ENCODE data around the gene FANCG. TPM values are rescaled to one million over a fixed set of nuclear protein-coding genes. Genes with fewer than 3 reads are reported as not detected.

Gene FANCG
- total RNA-seq, 4 donors from 2014 or later = 2.2 to 9.4 (median 4.3) TPM

DNA sequence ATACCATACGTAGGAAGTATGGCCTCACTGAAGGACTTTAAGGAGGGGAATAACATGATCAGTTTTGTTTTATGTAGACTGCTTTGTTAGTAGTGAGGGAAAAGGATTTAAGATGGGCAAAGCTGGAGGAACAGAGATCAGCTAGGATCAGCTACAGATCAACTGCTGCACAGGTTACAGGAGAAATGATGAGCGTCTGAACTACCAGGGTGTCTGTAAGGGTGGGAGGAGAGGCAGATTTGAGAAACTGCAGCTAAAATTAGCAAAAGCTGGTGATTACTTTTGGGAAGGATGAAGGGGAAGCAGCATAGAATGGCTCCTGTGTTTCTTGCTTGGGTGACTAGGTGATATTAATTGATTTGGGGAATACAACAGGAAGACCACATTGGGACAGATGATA lies 46.6 kb downstream of the FANCG start:
- peaks cover 3 to 12% (median 8%) of the 10 kb centered on the region in 4 donors for H3K4me1 ChIP-seq
- H3K36me3 ChIP-seq = peaks cover 0 to 24% (median 9%) of the 10 kb centered on the region in 4 donors
- no peak for TF ChIP-seq POLR2A (IDR thresholded peaks at IDR 0.05; ENCODE audit: low read depth)
- TF ChIP-seq, protein P1, sequence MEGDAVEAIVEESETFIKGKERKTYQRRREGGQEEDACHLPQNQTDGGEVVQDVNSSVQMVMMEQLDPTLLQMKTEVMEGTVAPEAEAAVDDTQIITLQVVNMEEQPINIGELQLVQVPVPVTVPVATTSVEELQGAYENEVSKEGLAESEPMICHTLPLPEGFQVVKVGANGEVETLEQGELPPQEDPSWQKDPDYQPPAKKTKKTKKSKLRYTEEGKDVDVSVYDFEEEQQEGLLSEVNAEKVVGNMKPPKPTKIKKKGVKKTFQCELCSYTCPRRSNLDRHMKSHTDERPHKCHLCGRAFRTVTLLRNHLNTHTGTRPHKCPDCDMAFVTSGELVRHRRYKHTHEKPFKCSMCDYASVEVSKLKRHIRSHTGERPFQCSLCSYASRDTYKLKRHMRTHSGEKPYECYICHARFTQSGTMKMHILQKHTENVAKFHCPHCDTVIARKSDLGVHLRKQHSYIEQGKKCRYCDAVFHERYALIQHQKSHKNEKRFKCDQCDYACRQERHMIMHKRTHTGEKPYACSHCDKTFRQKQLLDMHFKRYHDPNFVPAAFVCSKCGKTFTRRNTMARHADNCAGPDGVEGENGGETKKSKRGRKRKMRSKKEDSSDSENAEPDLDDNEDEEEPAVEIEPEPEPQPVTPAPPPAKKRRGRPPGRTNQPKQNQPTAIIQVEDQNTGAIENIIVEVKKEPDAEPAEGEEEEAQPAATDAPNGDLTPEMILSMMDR (IDR thresholded peaks at IDR 0.05) = no peak
- intact Hi-C loops (cut with DNase I) = no loop called here
- H3K27me3 ChIP-seq = no peaks in the 10 kb centered on the region
- no peaks in the 10 kb centered on the region for H3K9me3 ChIP-seq
- no peak overlapping the region for H3K4me3 ChIP-seq
- WGBS = 88% methylated on average over 2 of the region's 2 CpGs
- H3K27ac ChIP-seq (replicated peaks in 1 of 4) = no peak overlapping the region
- DNase-seq (ENCODE audit: extremely low spot score) = no peak

DNA sequence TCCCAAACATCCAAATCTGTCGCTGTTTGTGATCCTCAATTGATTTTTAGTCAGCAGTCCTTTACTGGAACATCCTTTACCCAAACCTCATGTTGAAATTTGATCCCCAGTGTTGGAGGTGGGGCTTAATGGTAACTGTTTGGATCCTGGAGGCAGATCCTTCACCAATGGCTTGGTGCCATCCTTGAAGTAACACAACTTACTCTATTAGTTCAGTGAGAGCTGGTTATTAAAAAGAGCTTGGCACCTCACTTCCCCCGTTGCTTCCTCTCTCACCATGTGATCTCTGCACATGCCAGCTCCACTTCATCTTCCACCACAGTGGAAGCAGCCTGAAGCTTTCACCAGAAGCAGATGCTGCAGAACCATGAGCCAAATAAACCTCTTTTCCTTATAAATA lies 49.9 kb downstream of the FANCG start:
- Histone ChIP-seq H3K4me3 (no peak overlapping the region), H3K36me3 (peaks cover 0 to 14% (median 6%) of the 10 kb centered on the region in 4 donors), H3K4me1 (peaks cover 0 to 3% (median 0%) of the 10 kb centered on the region in 4 donors), H3K9me3 (no peaks in the 10 kb centered on the region), H3K27me3 (no peaks in the 10 kb centered on the region), H3K27ac (replicated peaks in 1 of 4) (no peak overlapping the region)
- no peak for DNase-seq (ENCODE audit: extremely low spot score)
- 68% methylated on average over 2 of the region's 2 CpGs for WGBS
- intact Hi-C loops (cut with DNase I) = no loop called here
- TF ChIP-seq EP300 (IDR thresholded peaks at IDR 0.05) (no peak), POLR2AphosphoS5 (IDR thresholded peaks at IDR 0.05) (no peak), POLR2A (IDR thresholded peaks at IDR 0.05; ENCODE audit: low read depth) (no peak)
- TF ChIP-seq, protein P1 (IDR thresholded peaks at IDR 0.05) = no peak

DNA sequence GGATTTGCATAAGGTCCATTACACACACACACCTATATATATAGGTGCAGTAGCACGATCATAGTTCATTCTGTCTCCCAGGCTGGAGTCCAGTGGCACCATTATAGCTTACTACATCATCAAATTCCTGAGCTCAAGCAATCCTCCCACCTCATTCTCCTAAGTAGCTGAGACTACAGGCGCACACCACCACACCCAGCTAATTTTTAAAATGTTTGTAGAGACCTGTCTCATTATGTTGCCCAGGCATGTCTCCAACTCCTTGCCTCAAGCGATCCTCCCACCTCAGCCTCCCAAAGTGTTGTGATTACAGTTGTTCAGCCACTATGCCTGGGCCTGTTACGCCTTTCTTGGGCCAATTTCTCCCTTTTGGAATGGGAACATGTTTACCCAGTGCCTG lies 50.5 kb downstream of the FANCG start:
- Histone ChIP-seq H3K9me3 (no peaks in the 10 kb centered on the region), H3K27me3 (no peaks in the 10 kb centered on the region), H3K27ac (replicated peaks in 1 of 4) (no peak overlapping the region), H3K4me1 (peaks cover 0 to 3% (median 0%) of the 10 kb centered on the region in 4 donors), H3K4me3 (no peak overlapping the region), H3K36me3 (peaks cover 0 to 16% (median 6%) of the 10 kb centered on the region in 4 donors)
- intact Hi-C loops (cut with DNase I) = no loop called here
- no peak for TF ChIP-seq POLR2A (IDR thresholded peaks at IDR 0.05; ENCODE audit: low read depth)
- TF ChIP-seq EP300 (IDR thresholded peaks at IDR 0.05) = no peak
- no peak for TF ChIP-seq POLR2AphosphoS5 (IDR thresholded peaks at IDR 0.05)
- TF ChIP-seq, protein P1 (IDR thresholded peaks at IDR 0.05) = no peak
- no peak for DNase-seq (ENCODE audit: extremely low spot score)
- 64% methylated on average over 4 of the region's 4 CpGs for WGBS

DNA sequence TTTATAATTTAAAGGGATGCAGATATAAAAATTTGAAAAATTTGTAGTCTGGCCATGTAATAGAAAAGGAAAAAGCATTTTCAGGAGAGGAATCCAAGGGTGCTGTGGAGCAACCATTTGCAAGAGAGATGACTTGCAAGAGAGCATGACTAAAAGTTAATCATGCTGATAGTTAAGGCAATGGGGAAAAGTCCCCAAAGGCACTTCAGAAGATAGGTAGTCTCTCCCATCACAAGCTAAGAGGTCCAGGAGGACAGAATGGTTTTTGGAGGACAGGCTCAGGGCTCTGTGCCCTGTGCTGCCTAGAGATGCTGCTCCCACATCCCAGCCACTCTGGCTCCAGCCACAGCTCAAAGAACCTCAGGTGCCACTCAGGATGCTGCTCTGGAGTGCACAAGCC lies 51.4 kb downstream of the FANCG start:
- intact Hi-C loops (cut with DNase I) = no loop called here
- Histone ChIP-seq H3K27ac (replicated peaks in 1 of 4) (no peak overlapping the region), H3K4me3 (no peak overlapping the region), H3K27me3 (no peaks in the 10 kb centered on the region), H3K9me3 (no peaks in the 10 kb centered on the region), H3K4me1 (peaks cover 0 to 3% (median 0%) of the 10 kb centered on the region in 4 donors), H3K36me3 (peaks cover 0 to 21% (median 12%) of the 10 kb centered on the region in 4 donors)
- no peak for DNase-seq (ENCODE audit: extremely low spot score)
- TF ChIP-seq POLR2A (IDR thresholded peaks at IDR 0.05; ENCODE audit: low read depth) (no peak), EP300 (IDR thresholded peaks at IDR 0.05) (no peak), POLR2AphosphoS5 (IDR thresholded peaks at IDR 0.05) (no peak)
- TF ChIP-seq, protein P1 (IDR thresholded peaks at IDR 0.05) = no peak

DNA sequence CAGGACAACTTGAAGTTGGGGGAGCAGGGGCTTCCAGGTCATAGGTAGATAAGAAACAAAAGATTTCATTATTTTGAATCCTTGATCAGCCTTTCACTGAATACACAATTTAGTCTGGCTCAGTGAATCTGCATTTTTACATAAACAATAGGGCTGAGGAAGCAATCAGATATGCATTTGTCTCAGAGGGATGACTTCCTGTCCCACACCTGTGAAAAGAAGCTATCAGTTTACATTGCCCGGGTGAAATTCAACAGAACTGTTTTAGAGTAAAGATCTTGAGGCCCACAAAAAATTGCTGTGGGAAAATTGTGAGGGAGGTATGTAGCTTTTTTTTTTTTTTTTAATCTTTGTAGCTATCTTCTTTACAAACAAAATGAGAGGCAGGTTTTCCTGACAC lies 51.9 kb downstream of the FANCG start:
- H3K27me3 ChIP-seq = no peaks in the 10 kb centered on the region
- peaks cover 0 to 22% (median 12%) of the 10 kb centered on the region in 4 donors for H3K36me3 ChIP-seq
- TF ChIP-seq POLR2A (IDR thresholded peaks at IDR 0.05; ENCODE audit: low read depth) (no peak), EP300 (IDR thresholded peaks at IDR 0.05) (no peak), POLR2AphosphoS5 (IDR thresholded peaks at IDR 0.05) (no peak)
- TF ChIP-seq, protein P1 (IDR thresholded peaks at IDR 0.05) = no peak
- peaks cover 0 to 3% (median 0%) of the 10 kb centered on the region in 4 donors for H3K4me1 ChIP-seq
- no peak overlapping the region for H3K27ac ChIP-seq (replicated peaks in 1 of 4)
- WGBS = 31% methylated on average over 1 of the region's 1 CpG
- intact Hi-C loops (cut with DNase I) = no loop called here
- no peak for DNase-seq (ENCODE audit: extremely low spot score)
- H3K4me3 ChIP-seq = no peak overlapping the region
- no peaks in the 10 kb centered on the region for H3K9me3 ChIP-seq
